CD14-positive monocyte (primary cell): ENCODE results near the gene SEPTIN7. TPM values are rescaled to one million over a fixed set of nuclear protein-coding genes. Genes with fewer than 3 reads are reported as not detected.
A peak's percentile ranks its signal among the peaks of the same experiment; 100 is the strongest.

ENCODE experiments used
- DNase-seq, 3 donors: peaks; one replicate each; pipeline ENCODE4 v3.0.0-alpha.2; 2011 to 2022
- H2AFZ ChIP-seq: 2 replicates; pipeline ENCODE4 v1.6.0; 2012; ENCODE audit warnings: mild to moderate bottlenecking, low read depth, low read length, inconsistent platforms; ENCODE audit not compliant: insufficient read depth, poor library complexity, severe bottlenecking
- H3K27ac ChIP-seq, 2 donors: 1 replicate in 1 of 2; 2 replicates in 1 of 2; pipeline ENCODE4 v1.5.1; 2012 to 2013; ENCODE audit warnings: low read length in 2 of 2, control low read depth in 1 of 2, inconsistent platforms in 1 of 2, low read depth in 1 of 2, mild to moderate bottlenecking in 1 of 2
- H3K27me3 ChIP-seq, 2 donors: one replicate each; pipeline versions ENCODE4 v1.6.0 to v1.6.1; 2011 to 2013; ENCODE audit warnings: low read length in 2 of 2; ENCODE audit not compliant: control insufficient read depth in 2 of 2, insufficient read depth in 2 of 2
- H3K36me3 ChIP-seq, 2 donors: replicated peaks in 1 of 2; 1 replicate in 1 of 2; 2 replicates in 1 of 2; pipeline versions ENCODE4 v1.5.1 to v1.6.1; 2012 to 2013; ENCODE audit warnings: low read length in 2 of 2, control low read depth in 1 of 2, inconsistent platforms in 1 of 2, mild to moderate bottlenecking in 1 of 2; ENCODE audit not compliant: insufficient read depth in 2 of 2, control insufficient read depth in 1 of 2
- H3K4me1 ChIP-seq, 2 donors: 1 replicate in 1 of 2; 2 replicates in 1 of 2; pipeline versions ENCODE4 v1.5.1 to v1.6.1; 2012 to 2013; ENCODE audit warnings: low read length in 2 of 2, control low read depth in 1 of 2, inconsistent platforms in 1 of 2, mild to moderate bottlenecking in 1 of 2, moderate library complexity in 1 of 2; ENCODE audit not compliant: insufficient read depth in 2 of 2, control insufficient read depth in 1 of 2
- H3K4me2 ChIP-seq: replicated peaks from 2 replicates; pipeline ENCODE3; 2012; ENCODE audit warnings: low read length, moderate library complexity, mild to moderate bottlenecking; ENCODE audit not compliant: poor library complexity, severe bottlenecking; ENCODE audit errors: extremely low read depth
- H3K4me3 ChIP-seq, 3 experiments: fragments of 200-600 bp in 1 of 3; sonication (generic) in 1 of 3; replicated peaks in 1 of 3; 1 replicate in 2 of 3; 2 replicates in 1 of 3; pipeline ENCODE4 v1.5.1; 2011 to 2013; ENCODE audit warnings: low read length in 3 of 3, mild to moderate bottlenecking in 3 of 3, control low read depth in 2 of 3, low read depth in 2 of 3, inconsistent platforms in 1 of 3, moderate library complexity in 1 of 3
- H3K79me2 ChIP-seq: 2 replicates; pipeline ENCODE4 v1.6.0; 2012; ENCODE audit warnings: mild to moderate bottlenecking, control low read depth, inconsistent platforms, low read length, moderate library complexity; ENCODE audit not compliant: insufficient read depth
- H3K9ac ChIP-seq: 2 replicates; pipeline ENCODE4 v1.6.0; 2017; ENCODE audit warnings: low read length, mild to moderate bottlenecking; ENCODE audit not compliant: insufficient read depth, poor library complexity, severe bottlenecking
- H3K9me3 ChIP-seq, 2 donors: replicated peaks in 1 of 2; 1 replicate in 1 of 2; 2 replicates in 1 of 2; pipeline versions ENCODE4 v1.5.1 to v1.6.1; 2012 to 2013; ENCODE audit warnings: low read length in 2 of 2, control low read depth in 1 of 2; ENCODE audit not compliant: control insufficient read depth in 1 of 2, insufficient read depth in 1 of 2
- H4K20me1 ChIP-seq: 2 replicates; pipeline ENCODE4 v1.6.0; 2012; ENCODE audit warnings: mild to moderate bottlenecking, low read length, control low read depth, moderate library complexity; ENCODE audit not compliant: insufficient read depth
- H3K27ac Mint-ChIP-seq, 7 donors: one replicate each; pipeline ENCODE4 v1.8.0; 2020; ENCODE audit warnings: mild to moderate bottlenecking in 7 of 7, mixed read lengths in 7 of 7, moderate library complexity in 6 of 7, inconsistent platforms in 2 of 7
- H3K27me3 Mint-ChIP-seq, 3 donors: one replicate each; pipeline ENCODE4 v1.8.0; 2021 to 2022; ENCODE audit warnings: low read depth in 3 of 3, mild to moderate bottlenecking in 3 of 3, mixed read lengths in 3 of 3, moderate library complexity in 3 of 3, inconsistent platforms in 1 of 3
- H3K36me3 Mint-ChIP-seq, 2 donors: one replicate each; pipeline ENCODE4 v1.8.0; 2020; ENCODE audit warnings: mixed read lengths in 2 of 2, inconsistent platforms in 1 of 2, mild to moderate bottlenecking in 1 of 2
- H3K4me1 Mint-ChIP-seq: one replicate; pipeline ENCODE4 v1.8.0; 2020; ENCODE audit warnings: mild to moderate bottlenecking, mixed read lengths
- H3K4me3 Mint-ChIP-seq, 2 donors: one replicate each; pipeline ENCODE4 v1.8.0; 2020; ENCODE audit warnings: mild to moderate bottlenecking in 2 of 2, mixed read lengths in 2 of 2, moderate library complexity in 1 of 2
- H3K9me3 Mint-ChIP-seq, 7 donors: one replicate each; pipeline ENCODE4 v1.8.0; 2020 to 2022; ENCODE audit warnings: mixed read lengths in 7 of 7, mild to moderate bottlenecking in 6 of 7, moderate library complexity in 6 of 7, inconsistent platforms in 2 of 7
- CTCF ChIP-seq: fragments of 200-600 bp; IDR thresholded peaks from one replicate; pipeline ENCODE4 v1.8.0; 2022; ENCODE audit warnings: antibody characterized with exemption, mild to moderate bottlenecking
- WGBS: methylation state at CpG from one replicate; pipeline ENCODE4 v1.1.5; 2013; ENCODE audit warnings: missing lambda C conversion rate; ENCODE audit not compliant: insufficient coverage; 5-methylcytosine and 5-hydroxymethylcytosine counted together
- intact Hi-C, 2 donors: fragments of 100-400 bp; cut with micrococcal nuclease; formaldehyde crosslinking; loops; one replicate each; pipeline versions ENCODE4 v1.15.0 to v1.15.1; 2023
- polyA minus RNA-seq: library from RNA; depleted of rRNA, polyadenylated mRNA; stranded (reverse); fragments of >200 nt; gene quantifications from 2 replicates; pipeline ENCODE4 v1.2.3, GENCODE V29; 2012
- polyA plus RNA-seq, 3 donors: library from polyadenylated mRNA; depleted of rRNA in 1 of 3; unstranded in 2 of 3; stranded (reverse) in 1 of 3; fragments of 300-500 nt in 2 of 3; fragments of >200 nt in 1 of 3; fragmentation: Illumina TruSeq in 2 of 3; gene quantifications; 1 replicate in 2 of 3; 2 replicates in 1 of 3; pipeline ENCODE4 v1.2.3, GENCODE V29; 2012 to 2021
- total RNA-seq, 12 experiments: library from RNA in 1 of 12; stranded (reverse) in 1 of 12; fragments of 120-200 nt in 1 of 12; gene quantifications; one replicate each; pipeline ENCODE4 v1.2.4 and lab custom pipeline; 2013 to 2026; ENCODE audit warnings: mixed read lengths in 6 of 12, inconsistent platforms in 1 of 12

The SEPTIN7 gene
- total RNA-seq (2013): 259 TPM
- 100 to 1,000 TPM in 2 of 3 donors, 10 to 100 TPM in 1; 60.9 to 322 (median 224) TPM for polyA plus RNA-seq
- polyA minus RNA-seq: 24.5 and 48.7 TPM in 2 replicates
- 73.8 to 186 (median 143) reads per million in 11 experiments for total RNA-seq (lab: John Stamatoyannopoulos, UW)

- Histone ChIP-seq H3K9me3 (no peaks in the 10 kb centered on the region), H3K4me1 (peaks cover 21 to 27% of the 10 kb centered on the region in 2 donors), H3K79me2 (peaks cover 51% of the 10 kb centered on the region), H3K27me3 (no peaks in the 10 kb centered on the region), H3K27ac (peak within 1 kb of the TSS; percentile 76 to 98), H2AFZ (peak within 1 kb of the TSS; percentile 97), H3K4me3 (peak within 1 kb of the TSS; percentile 58 to 93 (median 93)), H4K20me1 (peaks cover 43% of the 10 kb centered on the region), H3K9ac (peak within 1 kb of the TSS; percentile 90), H3K36me3 (no peaks in the 10 kb centered on the region), H3K4me2 (peak within 1 kb of the TSS; percentile 84)
- peaks cover 0 to 4% of the 10 kb centered on the region in 2 donors for H3K36me3 Mint-ChIP-seq
- peak within 1 kb of the TSS; percentile 92 to 97 for H3K4me3 Mint-ChIP-seq
- peak; percentile 98 to 100 (median 100) for DNase-seq
- H3K9me3 Mint-ChIP-seq: no peaks in the 10 kb centered on the region
- peaks cover 0 to 2% (median 2%) of the 10 kb centered on the region in 3 donors for H3K27me3 Mint-ChIP-seq
- H3K4me1 Mint-ChIP-seq: peaks cover 39% of the 10 kb centered on the region
- peak within 1 kb of the TSS; percentile 97 to 99 (median 99) for H3K27ac Mint-ChIP-seq
- intact Hi-C loops: loop anchor here (5.0 to 10.0 kb wide), 4 partner anchors 54 to 109 kb away; partner anchors contain the start of gene HERPUD2 (in 1 of the 2)
- TF ChIP-seq CTCF: no peak
- WGBS: under 1% methylated on average over 57 of the region's 62 CpGs
Observed at GRCh38 chr7:35800718-35801391, at the start of gene SEPTIN7. SEPTIN7 (plus strand) TSS chr7:35801057; CDS start chr7:35801210, 153 bp downstream.

GRCh38 chr7:35752742-35753141 lies 48.1 kb upstream of the SEPTIN7 start:
- no peaks in the 10 kb centered on the region for H3K79me2 ChIP-seq
- Mint-ChIP-seq H3K36me3 (no peaks in the 10 kb centered on the region), H3K27ac (no peak overlapping the region), H3K4me1 (peaks cover 2% of the 10 kb centered on the region), H3K27me3 (peaks cover 0 to 1% (median 1%) of the 10 kb centered on the region in 3 donors), H3K9me3 (peaks cover 0 to 3% (median 0%) of the 10 kb centered on the region in 7 donors), H3K4me3 (no peak overlapping the region)
- no peak overlapping the region for H3K4me3 ChIP-seq
- no peak overlapping the region for H3K27ac ChIP-seq
- H3K4me2 ChIP-seq: no peak overlapping the region
- H2AFZ ChIP-seq: no peak overlapping the region
- no peaks in the 10 kb centered on the region for H3K4me1 ChIP-seq
- no peaks in the 10 kb centered on the region for H3K36me3 ChIP-seq
- H4K20me1 ChIP-seq: no peaks in the 10 kb centered on the region
- WGBS: no CpG with 5 or more reads among the region's 2 CpGs
- H3K27me3 ChIP-seq: no peaks in the 10 kb centered on the region
- no peak for DNase-seq
- intact Hi-C loops: no loop called here
- no peak overlapping the region for H3K9ac ChIP-seq
- H3K9me3 ChIP-seq: no peaks in the 10 kb centered on the region
- no peak for TF ChIP-seq CTCF
